Measurements from ENCODE around the gene MED15.
A peak's percentile ranks its signal among the peaks of the same experiment; 100 is the strongest.
"Not testable (repeated sequence)": the region's sequence is repeated elsewhere in the genome, so short reads cannot be mapped to it uniquely, and the experiment has no call there.

MED15 gene

DNA sequence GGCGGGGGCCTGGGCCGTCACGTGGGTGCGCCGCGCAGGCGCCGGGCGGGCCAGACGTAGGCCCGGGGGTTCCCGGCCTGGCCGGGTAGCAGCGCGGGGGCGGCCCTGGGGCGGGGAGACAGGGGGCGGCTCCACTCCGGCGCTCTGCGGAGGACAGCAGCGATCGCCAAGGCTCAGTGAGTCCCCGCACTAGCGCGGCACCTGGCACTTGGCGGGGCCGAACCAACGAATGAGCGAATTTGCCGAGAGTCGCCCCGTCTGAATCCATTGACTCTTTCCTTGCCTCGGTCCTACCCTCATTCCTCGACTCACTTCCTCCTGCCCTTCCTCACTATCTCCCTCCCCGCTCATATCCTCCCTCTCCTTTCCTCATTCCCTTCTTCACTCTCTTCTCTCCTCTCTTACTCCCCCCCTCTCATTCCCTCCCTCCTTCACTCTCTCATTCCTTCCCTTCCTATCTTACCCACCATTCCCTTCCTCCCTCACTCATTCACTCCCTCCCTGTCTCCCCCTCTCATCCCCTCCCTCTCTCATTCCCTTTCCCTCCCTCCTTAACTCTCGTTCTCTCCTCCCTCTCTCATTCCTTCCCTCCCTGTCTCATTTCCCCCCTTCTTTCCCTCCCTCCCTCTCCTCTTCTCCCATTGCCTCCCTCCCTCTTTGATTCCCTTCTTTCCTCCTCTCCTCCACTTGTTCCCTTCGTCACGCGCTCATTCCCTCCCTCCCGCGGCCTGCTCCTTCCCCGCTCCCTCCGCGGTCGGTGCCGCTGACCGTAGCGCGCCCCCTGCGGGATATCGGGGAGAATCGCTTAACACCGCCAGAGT is 11.3 kb upstream of the MED15 start:
- no peaks in the 10 kb centered on the region for H3K27me3 ChIP-seq (replicated peaks; ENCODE audit: control insufficient read depth, insufficient read depth, low read length)
- TF ChIP-seq, protein P1, sequence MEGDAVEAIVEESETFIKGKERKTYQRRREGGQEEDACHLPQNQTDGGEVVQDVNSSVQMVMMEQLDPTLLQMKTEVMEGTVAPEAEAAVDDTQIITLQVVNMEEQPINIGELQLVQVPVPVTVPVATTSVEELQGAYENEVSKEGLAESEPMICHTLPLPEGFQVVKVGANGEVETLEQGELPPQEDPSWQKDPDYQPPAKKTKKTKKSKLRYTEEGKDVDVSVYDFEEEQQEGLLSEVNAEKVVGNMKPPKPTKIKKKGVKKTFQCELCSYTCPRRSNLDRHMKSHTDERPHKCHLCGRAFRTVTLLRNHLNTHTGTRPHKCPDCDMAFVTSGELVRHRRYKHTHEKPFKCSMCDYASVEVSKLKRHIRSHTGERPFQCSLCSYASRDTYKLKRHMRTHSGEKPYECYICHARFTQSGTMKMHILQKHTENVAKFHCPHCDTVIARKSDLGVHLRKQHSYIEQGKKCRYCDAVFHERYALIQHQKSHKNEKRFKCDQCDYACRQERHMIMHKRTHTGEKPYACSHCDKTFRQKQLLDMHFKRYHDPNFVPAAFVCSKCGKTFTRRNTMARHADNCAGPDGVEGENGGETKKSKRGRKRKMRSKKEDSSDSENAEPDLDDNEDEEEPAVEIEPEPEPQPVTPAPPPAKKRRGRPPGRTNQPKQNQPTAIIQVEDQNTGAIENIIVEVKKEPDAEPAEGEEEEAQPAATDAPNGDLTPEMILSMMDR (IDR thresholded peaks at IDR 0.05; ENCODE audit: insufficient read depth, low read length, poor library complexity, severe bottlenecking) = peak; percentile 86
- no peaks in the 10 kb centered on the region for H3K36me3 ChIP-seq (ENCODE audit: control insufficient read depth, insufficient read depth, low read length)
- DNase-seq (ENCODE audit: extremely low read depth, insufficient read length) = peak; percentile 97
- H3K4me3 ChIP-seq (replicated peaks; ENCODE audit: low read depth, low read length) = peak overlapping the region; percentile 73

DNA sequence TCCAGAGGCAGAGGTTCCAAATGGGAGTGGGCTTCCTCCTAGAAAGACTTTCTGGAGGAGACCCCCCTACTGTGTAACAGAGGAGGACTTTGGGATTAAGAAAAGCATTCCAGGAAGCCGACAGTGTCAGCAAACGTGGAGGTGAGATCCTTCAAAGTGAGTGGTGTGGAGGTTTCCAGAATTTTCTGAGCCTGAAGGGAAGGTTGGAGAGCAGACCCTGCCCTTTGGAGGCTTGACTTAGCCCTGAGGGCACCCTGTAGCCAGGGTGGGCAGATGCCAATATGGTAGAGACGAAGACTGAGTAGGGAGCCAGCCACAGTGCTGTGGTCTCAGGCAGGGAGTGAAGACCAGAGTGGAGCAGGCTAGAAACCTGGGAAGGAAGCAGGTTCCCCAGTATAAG is 10.0 kb upstream of the MED15 start:
- H3K36me3 ChIP-seq (ENCODE audit: control insufficient read depth, insufficient read depth, low read length) = no peaks in the 10 kb centered on the region
- H3K4me3 ChIP-seq (replicated peaks; ENCODE audit: low read depth, low read length) = no peak overlapping the region
- TF ChIP-seq, protein P1 (IDR thresholded peaks at IDR 0.05; ENCODE audit: insufficient read depth, low read length, poor library complexity, severe bottlenecking) = no peak
- no peak for DNase-seq (ENCODE audit: extremely low read depth, insufficient read length)
- H3K27me3 ChIP-seq (replicated peaks; ENCODE audit: control insufficient read depth, insufficient read depth, low read length) = no peaks in the 10 kb centered on the region

DNA sequence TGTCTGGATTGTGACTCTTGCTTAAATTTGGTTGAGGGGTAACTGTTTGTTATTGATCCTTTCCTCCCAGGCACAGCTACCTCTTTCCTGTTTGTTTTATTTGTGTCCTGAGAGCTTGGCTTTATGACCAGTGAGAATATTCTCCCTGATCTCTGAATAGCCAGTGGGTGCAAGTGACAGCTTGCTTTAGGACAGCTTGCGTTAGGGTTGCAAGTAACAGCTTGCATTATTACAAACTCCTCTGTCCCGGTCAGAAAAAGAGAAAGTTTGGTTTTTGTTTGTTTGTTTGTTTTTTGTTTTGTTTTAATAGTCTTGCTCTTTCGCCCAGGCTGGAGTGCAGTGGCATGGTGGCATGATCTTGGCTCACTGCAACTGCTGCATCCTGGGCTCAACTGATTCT is 8.5 kb upstream of the MED15 start:
- TF ChIP-seq, protein P1 (IDR thresholded peaks at IDR 0.05; ENCODE audit: insufficient read depth, low read length, poor library complexity, severe bottlenecking) = no peak
- H3K4me3 ChIP-seq (replicated peaks; ENCODE audit: low read depth, low read length) = no peak overlapping the region
- DNase-seq (ENCODE audit: extremely low read depth, insufficient read length) = no peak
- H3K27me3 ChIP-seq (replicated peaks; ENCODE audit: control insufficient read depth, insufficient read depth, low read length) = no peaks in the 10 kb centered on the region
- H3K36me3 ChIP-seq (ENCODE audit: control insufficient read depth, insufficient read depth, low read length) = no peaks in the 10 kb centered on the region

DNA sequence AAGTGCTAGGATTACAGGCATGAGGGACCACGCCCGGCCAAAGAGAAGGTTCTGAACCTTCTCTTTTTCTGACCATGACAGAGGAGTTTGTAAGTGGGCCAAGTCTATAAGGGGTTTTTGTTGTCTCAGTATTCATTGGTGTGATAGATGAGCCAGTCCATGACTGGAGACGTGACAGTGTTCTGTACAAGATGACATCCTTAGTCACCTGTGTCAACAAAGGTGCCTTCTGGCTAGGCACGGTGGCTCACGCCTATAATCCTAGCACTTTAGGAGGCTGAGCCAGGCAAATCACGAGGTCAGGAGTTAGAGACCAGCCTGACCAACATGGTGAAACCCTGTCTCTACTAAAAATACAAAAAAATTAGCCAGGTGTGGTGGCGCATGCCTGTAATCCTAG is 7.6 kb upstream of the MED15 start:
- Histone ChIP-seq H3K27me3 (replicated peaks; ENCODE audit: control insufficient read depth, insufficient read depth, low read length) (no peaks in the 10 kb centered on the region), H3K4me3 (replicated peaks; ENCODE audit: low read depth, low read length) (no peak overlapping the region), H3K36me3 (ENCODE audit: control insufficient read depth, insufficient read depth, low read length) (no peaks in the 10 kb centered on the region)
- TF ChIP-seq, protein P1 (IDR thresholded peaks at IDR 0.05; ENCODE audit: insufficient read depth, low read length, poor library complexity, severe bottlenecking) = no peak
- no peak for DNase-seq (ENCODE audit: extremely low read depth, insufficient read length)

DNA sequence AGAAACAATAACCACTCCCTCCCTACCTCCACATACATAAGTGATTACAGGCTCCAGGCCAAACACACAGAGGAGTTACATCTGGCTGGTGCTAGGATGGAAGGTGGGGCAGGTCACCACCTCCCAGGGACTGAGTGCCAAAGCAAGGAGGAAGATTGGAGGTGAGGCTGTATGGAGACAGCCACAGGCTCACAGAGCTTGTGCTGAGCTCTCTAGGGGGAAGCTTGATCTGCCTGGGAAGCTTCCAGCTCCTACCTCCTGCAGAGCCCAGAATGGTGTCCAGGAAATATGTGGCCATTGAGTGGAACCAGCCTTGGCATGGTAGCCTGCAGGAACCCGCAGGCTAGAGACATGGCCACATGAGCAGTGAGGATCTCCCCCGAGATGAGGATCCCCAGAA is 3.6 kb upstream of the MED15 start:
- H3K27me3 ChIP-seq (replicated peaks; ENCODE audit: control insufficient read depth, insufficient read depth, low read length) = no peaks in the 10 kb centered on the region
- no peak for DNase-seq (ENCODE audit: extremely low read depth, insufficient read length)
- no peak overlapping the region for H3K4me3 ChIP-seq (replicated peaks; ENCODE audit: low read depth, low read length)
- TF ChIP-seq, protein P1 (IDR thresholded peaks at IDR 0.05; ENCODE audit: insufficient read depth, low read length, poor library complexity, severe bottlenecking) = no peak
- H3K36me3 ChIP-seq (ENCODE audit: control insufficient read depth, insufficient read depth, low read length) = no peaks in the 10 kb centered on the region

DNA sequence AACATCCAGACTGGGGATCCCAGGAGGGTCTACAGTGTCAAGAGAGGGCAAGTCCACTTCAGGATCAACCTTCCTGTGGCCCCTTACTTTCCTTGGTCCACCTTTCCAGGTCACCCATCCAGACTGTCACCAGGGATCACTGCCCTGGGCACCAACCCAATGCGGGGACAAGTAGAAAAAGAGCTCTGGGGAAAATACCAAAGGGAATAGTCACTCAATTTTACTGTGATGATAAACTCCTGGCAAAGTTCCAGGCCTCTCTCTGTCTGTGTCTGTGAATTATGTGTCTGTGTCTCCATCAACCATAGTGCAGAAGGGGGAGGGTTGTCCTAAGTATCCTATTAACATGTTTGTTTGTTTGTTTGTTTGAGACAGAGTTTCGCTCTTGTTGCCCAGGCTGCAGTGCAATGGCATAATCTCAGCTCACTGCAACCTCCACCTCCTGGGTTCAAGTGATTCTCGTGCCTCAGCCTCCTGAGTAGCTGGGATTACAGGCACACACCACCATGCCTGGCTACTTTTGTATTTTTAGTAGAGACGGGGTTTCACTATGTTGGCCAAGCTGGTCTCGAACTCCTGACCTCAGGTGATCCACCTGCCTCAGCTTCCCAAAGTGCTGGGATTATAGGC is 3.0 kb upstream of the MED15 start:
- H3K36me3 ChIP-seq (ENCODE audit: control insufficient read depth, insufficient read depth, low read length); H3K4me3 ChIP-seq (replicated peaks; ENCODE audit: low read depth, low read length); DNase-seq (ENCODE audit: extremely low read depth, insufficient read length); H3K27me3 ChIP-seq (replicated peaks; ENCODE audit: control insufficient read depth, insufficient read depth, low read length): not testable (repeated sequence)
